ENCODE measurements around the gene RNF181. TPM values are rescaled to one million over a fixed set of nuclear protein-coding genes. Genes with fewer than 3 reads are reported as not detected.
"Not testable (repeated sequence)": the region's sequence is repeated elsewhere in the genome, so short reads cannot be mapped to it uniquely, and the experiment has no call there.

The RNF181 gene
- total RNA-seq, 1 experiment from 2014 or later: 132 TPM

- DNase-seq (ENCODE audit: extremely low read depth, low read depth): no peak
Observed at GRCh38 chr2:85594715-85595300, 737 bp upstream of the RNF181 start.

- DNase-seq (ENCODE audit: extremely low read depth, low read depth): no peak
Observed at GRCh38 chr2:85596026-85596333, 435 bp downstream of the RNF181 start.

GRCh38 chr2:85596486-85597143 is 1.1 kb downstream of the RNF181 start:
- no peak for DNase-seq (ENCODE audit: extremely low read depth, low read depth)

DNA sequence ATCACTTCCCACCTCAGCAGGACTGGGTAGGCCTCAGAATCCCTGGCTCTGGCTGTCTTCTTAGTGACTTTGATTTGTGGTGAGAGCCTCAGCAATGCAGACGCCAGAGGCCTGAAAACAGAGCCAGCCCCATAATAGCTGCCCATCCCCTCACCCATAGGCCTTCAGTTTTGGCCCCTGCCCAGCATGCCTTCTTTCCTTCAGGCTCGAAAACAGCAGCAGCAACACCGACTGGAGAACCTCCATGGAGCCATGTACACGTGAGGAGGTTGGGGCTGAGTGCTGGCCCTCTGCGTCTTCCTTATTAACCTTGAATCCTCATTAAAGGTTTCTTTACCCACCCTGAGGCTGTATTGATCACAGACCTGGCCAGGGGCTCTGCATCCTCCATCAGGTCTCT is 1.7 kb downstream of the RNF181 start:
- DNase-seq (ENCODE audit: extremely low read depth, low read depth): no peak

DNA sequence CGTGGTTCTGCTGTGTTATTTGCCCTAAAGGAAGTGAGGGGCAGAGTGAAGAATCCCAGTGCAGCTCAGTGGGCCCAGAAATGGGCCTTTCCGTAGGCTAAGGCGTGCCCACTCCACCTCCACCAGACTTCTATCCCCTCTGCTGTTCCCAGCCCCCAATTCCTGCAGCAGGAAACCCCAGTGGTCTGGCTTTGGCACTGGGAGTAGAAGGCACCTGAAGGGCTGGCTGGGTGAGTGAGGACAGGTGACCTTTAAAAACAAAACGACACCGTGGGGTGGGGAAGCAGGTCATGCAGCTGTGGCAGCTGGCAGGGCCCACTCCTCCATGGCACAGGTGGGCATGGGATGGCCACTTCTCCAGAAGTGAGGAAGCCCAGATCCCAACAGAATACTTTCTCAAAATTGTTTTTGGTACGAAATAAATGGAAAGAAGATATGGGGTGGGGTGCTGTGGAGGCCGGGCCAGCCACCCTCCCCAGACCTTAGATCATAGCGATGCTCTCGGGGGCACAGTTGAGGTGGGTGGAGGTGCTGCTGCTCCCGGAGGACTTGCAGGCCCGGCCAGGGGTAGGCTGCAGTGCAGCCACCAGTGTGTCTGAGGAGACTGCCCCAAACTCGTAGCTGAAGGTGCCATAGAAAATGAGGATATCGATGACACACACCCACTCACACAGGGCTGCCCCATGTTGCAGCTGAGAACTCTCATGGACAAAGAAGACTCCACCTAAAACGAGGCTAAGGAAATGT is 3.2 kb downstream of the RNF181 start:
- no peak for DNase-seq (ENCODE audit: extremely low read depth, low read depth)

DNA sequence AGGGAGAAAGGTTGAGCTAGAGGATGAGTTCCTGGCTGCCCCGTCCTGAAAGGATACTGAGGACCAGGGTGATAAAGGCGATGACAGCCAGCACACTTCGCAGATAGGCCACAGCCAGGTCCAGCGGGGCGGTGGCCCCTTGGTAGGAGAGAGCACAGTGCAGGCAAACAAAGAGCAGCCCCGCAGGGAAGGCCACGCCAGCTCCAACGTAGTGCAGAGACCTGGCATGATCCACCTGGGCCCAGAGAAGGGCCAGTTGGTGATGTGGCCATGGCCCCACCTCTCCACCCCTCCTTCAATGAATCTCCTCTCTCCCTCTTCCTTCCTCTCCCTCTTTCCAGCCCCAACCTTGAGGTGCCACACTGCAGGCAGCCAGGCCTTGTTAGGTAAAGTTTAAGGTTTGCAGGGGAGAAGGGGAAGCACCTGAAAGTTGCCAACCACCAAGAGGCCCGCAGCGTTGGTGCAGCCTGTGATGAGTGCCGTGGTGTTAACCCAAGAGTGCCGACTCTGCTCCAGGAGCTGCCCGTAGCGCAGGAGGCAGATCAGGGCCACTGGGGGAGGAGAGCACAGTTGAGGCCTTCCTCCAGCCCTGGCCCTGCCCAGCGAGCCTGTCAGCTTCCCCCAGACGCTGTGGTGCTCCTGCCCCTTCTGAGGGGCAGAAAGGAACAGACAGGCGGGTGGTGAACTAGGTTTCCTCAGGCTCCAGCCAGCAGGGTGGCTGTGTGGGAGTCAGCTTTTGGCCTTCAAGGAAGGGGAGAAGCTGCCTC is 4.1 kb downstream of the RNF181 start:
- DNase-seq (ENCODE audit: extremely low read depth, low read depth): no peak

DNA sequence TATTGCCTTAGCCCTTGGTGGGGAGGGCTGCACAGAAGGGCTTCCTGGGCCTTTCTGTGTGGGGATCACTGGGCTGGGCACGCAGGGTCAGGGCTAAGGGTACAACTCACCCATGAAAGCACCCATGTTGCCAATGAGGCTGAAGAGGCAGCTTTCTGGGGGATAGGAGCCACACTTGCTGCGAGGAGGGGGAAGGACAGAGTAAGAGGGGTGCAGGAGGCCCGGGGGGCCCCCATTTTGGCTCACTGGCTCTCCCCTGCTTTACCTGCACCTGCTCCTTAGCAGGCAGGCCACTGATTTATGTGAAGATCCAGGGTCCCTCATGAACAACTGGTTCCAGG is 4.7 kb downstream of the RNF181 start:
- no peak for DNase-seq (ENCODE audit: extremely low read depth, low read depth)

- no peak for DNase-seq (ENCODE audit: extremely low read depth, low read depth)
Observed at GRCh38 chr2:85600951-85601770, 5.6 kb downstream of the RNF181 start.

DNA sequence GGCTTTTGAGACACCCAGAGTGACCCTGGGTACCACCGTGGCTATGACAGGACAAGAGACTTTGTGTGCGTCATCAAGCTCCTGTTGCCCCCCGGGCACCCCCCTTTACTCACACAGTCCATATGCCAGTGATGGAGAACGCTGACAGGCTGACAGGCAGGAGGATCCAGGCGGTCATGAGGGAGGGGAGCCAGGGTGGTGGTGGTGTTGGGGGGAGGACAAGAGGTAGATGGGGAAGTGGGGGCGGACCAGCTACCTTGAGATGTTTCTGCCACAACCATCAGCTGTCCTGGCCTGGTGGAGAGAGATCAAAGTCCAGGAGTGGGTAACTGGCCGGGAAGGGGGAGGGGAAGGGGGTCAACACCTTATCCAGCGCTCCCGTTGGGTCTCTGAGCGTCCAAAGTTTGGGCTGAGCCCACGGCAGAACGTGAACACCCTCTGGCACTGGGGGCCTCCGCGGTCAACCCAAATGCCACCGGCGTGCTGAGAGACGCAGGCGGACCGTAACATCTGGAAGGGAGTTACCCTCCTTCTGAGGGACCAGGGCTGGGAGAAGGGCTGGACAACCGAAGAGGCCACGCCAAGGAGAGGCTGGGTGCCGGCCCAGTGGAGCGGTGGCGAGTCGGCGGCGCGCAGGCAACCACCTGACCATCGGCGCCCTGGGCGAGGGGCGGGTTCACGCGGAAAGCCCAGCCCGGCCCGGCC is 6.4 kb downstream of the RNF181 start:
- no peak for DNase-seq (ENCODE audit: extremely low read depth, low read depth)

DNA sequence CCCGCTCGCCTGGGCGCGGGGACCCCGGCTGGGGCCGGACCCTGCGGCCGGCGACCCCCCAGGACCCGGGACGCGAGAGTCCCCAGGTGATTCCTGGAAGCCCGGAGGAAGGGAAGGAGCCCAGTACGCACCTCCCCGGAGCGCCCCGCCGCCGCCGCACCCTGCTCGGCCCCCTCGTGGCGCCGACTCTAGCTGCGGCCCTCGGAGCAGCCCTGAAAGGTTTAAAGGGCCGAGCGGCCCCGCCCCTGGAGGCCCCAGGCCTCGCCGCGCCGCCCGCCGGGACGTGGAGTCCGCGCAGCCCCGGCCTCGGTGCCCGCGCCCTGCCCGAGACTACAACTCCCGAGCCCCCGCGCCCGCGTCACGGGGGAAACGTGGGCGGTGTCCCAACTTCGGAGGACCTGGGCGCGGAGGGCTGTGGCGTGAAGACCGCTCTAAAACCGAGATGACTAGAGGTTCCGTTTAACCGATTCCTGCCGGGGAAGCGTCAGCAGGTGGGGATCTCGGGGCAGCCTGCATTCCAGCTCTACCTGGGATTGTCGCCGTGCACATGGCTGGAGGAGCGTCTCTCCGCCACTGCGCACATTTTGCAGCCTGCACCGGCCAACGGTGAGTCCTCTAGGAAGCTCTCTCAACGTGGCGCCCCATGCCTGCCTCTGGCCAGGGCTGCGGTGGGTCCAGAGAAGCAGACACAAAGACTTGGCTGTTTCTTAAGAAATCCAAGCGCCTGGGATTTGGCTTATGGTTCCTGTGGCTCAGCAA is 7.1 kb downstream of the RNF181 start, which contains the start of gene TMEM150A:
Gene TMEM150A, minus strand, starts transcription at position 223 of the 759 bp plus-strand sequence. CDS start 750 bp downstream, outside the sequence.
- peak; percentile 84 for DNase-seq (ENCODE audit: extremely low read depth, low read depth)

- DNase-seq (ENCODE audit: extremely low read depth, low read depth): not testable (repeated sequence)
Observed at GRCh38 chr2:85604133-85604444, 8.5 kb downstream of the RNF181 start.

DNA sequence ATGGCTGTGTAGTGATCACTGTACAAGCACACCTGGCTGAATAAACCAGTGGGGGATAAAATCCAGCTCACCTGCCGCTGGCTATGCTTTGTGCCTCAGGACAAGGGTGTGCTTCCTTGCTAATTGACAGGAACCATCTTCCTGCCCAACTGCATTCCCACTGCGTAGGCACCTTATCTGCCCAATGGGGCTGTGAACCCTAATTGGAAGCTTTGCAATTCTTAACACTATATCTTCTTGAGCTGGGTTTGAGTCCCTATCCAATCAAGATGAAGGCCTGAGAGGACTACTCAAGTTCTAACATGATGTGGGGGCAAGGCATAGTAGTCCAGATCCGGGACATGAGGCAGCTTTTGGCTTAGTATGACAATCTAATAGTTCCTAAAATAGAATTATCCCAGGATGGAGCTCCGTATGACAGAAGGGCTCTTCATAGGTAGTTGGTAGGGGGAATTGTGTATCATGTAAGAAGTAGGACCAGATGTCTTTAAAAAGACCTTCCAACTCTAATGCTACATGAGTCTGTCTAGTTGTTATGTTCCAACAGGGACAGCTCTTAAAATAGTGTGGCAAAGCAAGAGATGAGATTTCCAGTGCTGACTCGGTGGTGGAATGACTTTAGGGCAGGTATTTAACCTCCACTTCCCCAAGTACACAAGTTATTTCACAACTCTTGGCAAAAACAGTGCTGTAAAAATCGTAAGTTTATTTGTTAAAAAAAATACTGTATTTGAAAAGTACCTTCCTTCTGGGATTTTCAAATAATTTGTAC is 9.2 kb downstream of the RNF181 start:
- DNase-seq (ENCODE audit: extremely low read depth, low read depth): no peak

- DNase-seq (ENCODE audit: extremely low read depth, low read depth): no peak
Observed at GRCh38 chr2:85605406-85606115, 10.0 kb downstream of the RNF181 start.

DNA sequence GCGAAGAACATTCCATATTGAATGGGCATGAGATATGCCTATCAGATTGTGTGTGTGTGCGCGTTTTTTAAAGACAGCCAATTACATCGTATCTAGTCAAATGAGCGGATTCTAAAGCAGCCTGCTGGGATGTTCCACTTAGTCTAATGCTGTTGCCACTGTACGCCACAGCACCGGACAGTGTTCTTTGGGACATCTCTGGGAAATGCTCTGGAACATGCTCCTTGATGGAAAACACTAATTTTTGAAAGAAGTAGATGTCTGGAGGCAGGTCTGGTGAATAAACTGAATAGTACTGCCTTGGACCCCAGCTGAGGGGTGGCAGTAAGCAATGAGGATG is 10.5 kb downstream of the RNF181 start:
- DNase-seq (ENCODE audit: extremely low read depth, low read depth): no peak

- DNase-seq (ENCODE audit: extremely low read depth, low read depth): no peak
Observed at GRCh38 chr2:85607268-85608215, 12.0 kb downstream of the RNF181 start.

DNA sequence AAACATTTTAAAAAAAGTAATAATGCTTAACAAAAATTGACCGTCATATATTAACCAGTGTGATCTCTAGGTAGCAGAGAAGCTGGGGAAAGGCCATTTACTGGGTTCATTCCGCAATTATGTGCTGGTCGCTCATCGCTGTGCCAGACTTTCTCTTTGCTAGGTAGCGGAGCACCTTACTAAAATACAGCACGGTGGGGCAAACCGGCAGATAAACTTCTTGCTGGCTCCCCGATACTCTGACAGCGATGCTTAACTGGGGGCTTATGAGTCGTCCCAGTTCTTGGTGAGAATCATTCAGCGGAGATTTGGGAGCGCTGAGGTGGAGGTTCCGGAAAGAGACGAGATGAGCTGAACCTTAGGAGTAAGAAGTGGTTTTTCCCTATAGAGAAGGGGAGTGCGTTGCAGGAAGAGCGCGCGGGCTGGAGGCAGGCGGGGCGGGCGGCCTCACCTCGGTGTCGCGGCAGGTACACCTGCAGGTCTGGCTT is 15.7 kb downstream of the RNF181 start:
- DNase-seq (ENCODE audit: extremely low read depth, low read depth): no peak
